K562 (cell line): Measurements from ENCODE around the gene PLCE1. TPM values are rescaled to one million over a fixed set of nuclear protein-coding genes. Genes with fewer than 3 reads are reported as not detected.

ENCODE experiments used
- ATAC-seq: fragments of 200-7000 bp; cut with Tn5 transposase; 3 replicates; pipeline ENCODE4 v1.9.1; 2020; ENCODE audit warnings: moderate library complexity
- BruUV-seq: library from RNA; stranded (reverse); fragments of 400-500 nt; replicated peaks from 2 replicates; lab custom pipeline; 2021; lab: Mats Ljungman, UMichigan
- CTCF ChIA-PET: fragments of 300-600 bp; formaldehyde crosslinking; extraction: SDS; loops from one replicate; lab custom pipeline; 2021; ENCODE audit warnings: low intra/inter-chr PET ratio; lab: Yijun Ruan, JAX
- POLR2A ChIA-PET: fragments of 300-600, 350-650 bp; sonication (Branson Sonifier 250); formaldehyde crosslinking; extraction: SDS; loops from one replicate; lab custom pipeline; 2021; ENCODE audit warnings: antibody characterized with exemption, inconsistent platforms; lab: Yijun Ruan, JAX
- DNase-seq, 4 experiments: peaks; one replicate each; pipeline versions ENCODE4 v3.0.0 to v3.0.0-alpha.2; 2011 to 2018; ENCODE audit warnings: low spot score in 3 of 4, mixed read lengths in 3 of 4; ENCODE audit errors: extremely low read depth in 1 of 4
- FAIRE-seq: peaks from 2 replicates; lab custom pipeline; 2011; peaks lifted over from hg19 to GRCh38; lab: Jason Lieb, UNC
- H2AFZ ChIP-seq: 2 replicates; pipeline ENCODE4 v1.6.0; 2011; ENCODE audit warnings: low read depth, low read length, control low read depth, inconsistent platforms
- H3K27ac ChIP-seq: fragments of 200-600 bp; 3 replicates; pipeline ENCODE4 v1.8.0; 2011; ENCODE audit warnings: low read depth, mild to moderate bottlenecking, control low read depth, inconsistent platforms, low read length, moderate library complexity, mixed read lengths; ENCODE audit errors: extremely low read depth
- H3K27me3 ChIP-seq, 2 experiments: fragments of 300-600 bp in 1 of 2; 2 replicates in 1 of 2; 3 replicates in 1 of 2; pipeline versions ENCODE4 v1.6.0 to v1.8.0; 2011; ENCODE audit warnings: inconsistent platforms in 2 of 2, low read length in 2 of 2, mild to moderate bottlenecking in 1 of 2, mixed read lengths in 1 of 2, moderate library complexity in 1 of 2; ENCODE audit not compliant: control insufficient read depth in 2 of 2, insufficient read depth in 2 of 2
- H3K36me3 ChIP-seq: fragments of 300-600 bp; 3 replicates; pipeline ENCODE4 v1.8.0; 2011; ENCODE audit warnings: mild to moderate bottlenecking, low read length, inconsistent platforms; ENCODE audit not compliant: control insufficient read depth, insufficient read depth
- H3K4me1 ChIP-seq, 2 experiments: fragments of 200-600 bp in 1 of 2; replicated peaks in 1 of 2; 2 replicates in 1 of 2; 3 replicates in 1 of 2; pipeline versions ENCODE4 v1.5.1 to v1.8.0; 2011; ENCODE audit warnings: inconsistent platforms in 2 of 2, low read length in 2 of 2, mild to moderate bottlenecking in 1 of 2, mixed read lengths in 1 of 2, moderate library complexity in 1 of 2; ENCODE audit not compliant: control insufficient read depth in 2 of 2, insufficient read depth in 2 of 2
- H3K4me2 ChIP-seq: 2 replicates; pipeline ENCODE4 v1.6.1; 2011; ENCODE audit warnings: low read length, control low read depth, inconsistent platforms, mixed read lengths; ENCODE audit not compliant: insufficient read depth
- H3K4me3 ChIP-seq: fragments of 200-600 bp; sonication (generic), shearing (Covaris generic); 2 replicates; pipeline ENCODE4 v1.5.1; 2016; ENCODE audit warnings: control low read depth, inconsistent platforms
- H3K79me2 ChIP-seq: fragments of 200-600 bp; 3 replicates; pipeline ENCODE4 v1.8.0; 2011; ENCODE audit warnings: low read length, inconsistent platforms; ENCODE audit not compliant: control insufficient read depth, insufficient read depth
- H3K9ac ChIP-seq, 2 experiments: 2 replicates each; pipeline versions ENCODE4 v1.6.0 to v1.6.1; 2011; ENCODE audit warnings: low read depth in 2 of 2, low read length in 2 of 2, control low read depth in 1 of 2, inconsistent platforms in 1 of 2, mild to moderate bottlenecking in 1 of 2, mixed read lengths in 1 of 2; ENCODE audit not compliant: insufficient read depth in 1 of 2
- H3K9me1 ChIP-seq: one replicate; pipeline ENCODE4 v1.6.0; 2011; ENCODE audit warnings: inconsistent platforms, mild to moderate bottlenecking, low read length, moderate library complexity; ENCODE audit not compliant: control insufficient read depth, insufficient read depth
- H3K9me3 ChIP-seq: replicated peaks from 2 replicates; pipeline ENCODE4 v1.5.1; 2011; ENCODE audit warnings: low read depth, low read length, inconsistent platforms; ENCODE audit not compliant: control insufficient read depth, insufficient read depth
- H4K20me1 ChIP-seq: replicated peaks from 2 replicates; pipeline ENCODE4 v1.6.1; 2011; ENCODE audit warnings: low read length, inconsistent platforms, mixed read lengths; ENCODE audit not compliant: control insufficient read depth, insufficient read depth
- CBFA2T3 ChIP-seq: fragments of 450-650 bp; IDR thresholded peaks from 2 replicates; pipeline ENCODE4 v1.6.1; 2017
- CBX1 ChIP-seq: sonication (generic); IDR thresholded peaks from 2 replicates; pipeline ENCODE4 v1.6.1; 2016; ENCODE audit warnings: antibody characterized with exemption, low read depth, mild to moderate bottlenecking
- CHCHD3 ChIP-seq: fragments of 250-450 bp; sonication (Bioruptor Pico); IDR thresholded peaks from 2 replicates; pipeline ENCODE4 v2.1.2; 2022; ENCODE audit warnings: mild to moderate bottlenecking
- CREM ChIP-seq: IDR thresholded peaks from 2 replicates; pipeline ENCODE4 v1.6.1; 2014; ENCODE audit warnings: antibody characterized with exemption, low read depth
- EP400 ChIP-seq: fragments of 450-650 bp; IDR thresholded peaks from 2 replicates; pipeline ENCODE4 v1.6.1; 2017; ENCODE audit warnings: antibody characterized with exemption, mild to moderate bottlenecking, moderate library complexity
- HCFC1 ChIP-seq: IDR thresholded peaks from 2 replicates; pipeline ENCODE4 v1.6.1; 2012; ENCODE audit warnings: low read depth, low read length, improper control_type of control experiment
- NFRKB ChIP-seq: fragments of 450-650 bp; IDR thresholded peaks from 2 replicates; pipeline ENCODE4 v1.6.1; 2016; ENCODE audit warnings: low read depth
- POLR2H ChIP-seq: IDR thresholded peaks from 2 replicates; pipeline ENCODE4 v1.6.1; 2016; ENCODE audit warnings: missing genetic modification characterization, low read depth, mild to moderate bottlenecking, control low read depth, missing compliant biosample characterization, moderate library complexity
- SRSF1 ChIP-seq: fragments of 200-400 bp; formaldehyde crosslinking; IDR thresholded peaks from 2 replicates; pipeline ENCODE4 v1.6.1; 2017; ENCODE audit warnings: mild to moderate bottlenecking, low read depth, low read length, moderate library complexity
- WHSC1 ChIP-seq: IDR thresholded peaks from one replicate; pipeline ENCODE4 v1.6.1; 2012; ENCODE audit warnings: low read length, control low read depth, inconsistent platforms
- ZKSCAN3 ChIP-seq: fragments of 250-450 bp; sonication (Bioruptor Pico); IDR thresholded peaks from 2 replicates; pipeline ENCODE4 v1.4.0; 2020
- ZNF124 ChIP-seq: sonication (generic); formaldehyde crosslinking; IDR thresholded peaks from 2 replicates; pipeline ENCODE4 v1.8.1; 2022; ENCODE audit warnings: missing genetic modification reagents
- ZNF23 ChIP-seq: fragments of 250-450 bp; sonication (Bioruptor Pico); IDR thresholded peaks from 2 replicates; pipeline ENCODE4 v1.4.0; 2020; ENCODE audit warnings: mild to moderate bottlenecking
- ZNF282 ChIP-seq: sonication (generic); formaldehyde crosslinking; IDR thresholded peaks from 2 replicates; pipeline ENCODE4 v1.8.1; 2023; ENCODE audit warnings: missing genetic modification reagents
- ZNF431 ChIP-seq: sonication (generic); formaldehyde crosslinking; IDR thresholded peaks from 2 replicates; pipeline ENCODE4 v1.8.0; 2022; ENCODE audit warnings: mild to moderate bottlenecking, missing genetic modification reagents
- ZNF444 ChIP-seq: fragments of 250-450 bp; sonication (Bioruptor Pico); IDR thresholded peaks from 2 replicates; pipeline ENCODE4 v1.4.0; 2020; ENCODE audit warnings: mild to moderate bottlenecking, moderate library complexity
- WGBS: fragments of 100-300 bp; shearing (Covaris generic); methylation state at CpG from one replicate; pipeline ENCODE4 v1.1.6; 2016; ENCODE audit warnings: low coverage, mixed read lengths; ENCODE audit not compliant: insufficient coverage; ENCODE audit errors: missing lambda C conversion rate; 5-methylcytosine and 5-hydroxymethylcytosine counted together
- in situ Hi-C: fragments of 300-500 bp; cut with MboI; formaldehyde crosslinking; loops from 4 replicates; pipeline ENCODE4 v1.15.0; 2018; ENCODE audit warnings: inconsistent platforms, mixed read lengths
- intact Hi-C: fragments of 100-400 bp; cut with micrococcal nuclease; formaldehyde crosslinking; loops from 2 replicates; pipeline ENCODE4 v1.14.2; 2022
- polyA plus RNA-seq, 8 experiments: library from polyadenylated mRNA; depleted of rRNA in 4 of 8; stranded (reverse) in 5 of 8; unstranded in 3 of 8; fragments of >200 nt; fragmentation: Nextera tagmentation in 2 of 8; fragmentation: Illumina TruSeq in 1 of 8; extraction: Ambion mirVana in 2 of 8; extraction: Trizol in 1 of 8; gene quantifications; 2 replicates each; pipeline versions ENCODE4 v1.2.1 to v1.2.3, GENCODE V29; 2011 to 2014; ENCODE audit warnings: inconsistent platforms in 1 of 8, missing spikeins in 1 of 8
- total RNA-seq, 7 experiments: library from RNA; depleted of rRNA in 6 of 7; stranded (reverse); fragments of >200 nt in 6 of 7; fragmentation: Illumina TruSeq in 2 of 7; extraction: Trizol in 2 of 7; gene quantifications; 2 replicates each; pipeline versions ENCODE4 v1.2.1 to v1.2.3, GENCODE V29; 2011 to 2021; ENCODE audit warnings: low replicate concordance in 1 of 7
- TF ChIP-seq, protein P1 (sequence below): fragments of 450-650 bp; IDR thresholded peaks from 2 replicates; pipeline ENCODE4 v1.6.1; 2018; ENCODE audit not compliant: partially characterized antibody

The PLCE1 gene
- total and polyA plus RNA-seq, 9 of the 15 experiments (the other 6 are each of a cell fraction or from before 2014, with no cell fraction given): under 0.01 to 0.52 (median 0.13) TPM; not detected in 5

DNA sequence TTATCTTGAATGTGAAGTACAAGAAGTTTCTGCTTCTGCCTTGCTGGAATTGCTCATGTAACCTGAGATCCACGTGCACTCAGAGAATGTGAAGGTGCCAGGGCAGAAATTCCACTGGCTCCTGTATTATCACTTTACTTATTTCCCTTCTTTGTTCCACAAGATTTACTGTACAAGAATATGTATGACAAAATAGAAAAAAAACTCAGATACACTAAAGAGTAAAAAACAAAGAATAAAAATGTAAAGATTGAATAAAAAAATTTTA is 43.0 kb downstream of the PLCE1 start (continued):
- TF ChIP-seq HCFC1 (no peak), CBFA2T3 (no peak), NFRKB (no peak)
- TF ChIP-seq, protein P1, sequence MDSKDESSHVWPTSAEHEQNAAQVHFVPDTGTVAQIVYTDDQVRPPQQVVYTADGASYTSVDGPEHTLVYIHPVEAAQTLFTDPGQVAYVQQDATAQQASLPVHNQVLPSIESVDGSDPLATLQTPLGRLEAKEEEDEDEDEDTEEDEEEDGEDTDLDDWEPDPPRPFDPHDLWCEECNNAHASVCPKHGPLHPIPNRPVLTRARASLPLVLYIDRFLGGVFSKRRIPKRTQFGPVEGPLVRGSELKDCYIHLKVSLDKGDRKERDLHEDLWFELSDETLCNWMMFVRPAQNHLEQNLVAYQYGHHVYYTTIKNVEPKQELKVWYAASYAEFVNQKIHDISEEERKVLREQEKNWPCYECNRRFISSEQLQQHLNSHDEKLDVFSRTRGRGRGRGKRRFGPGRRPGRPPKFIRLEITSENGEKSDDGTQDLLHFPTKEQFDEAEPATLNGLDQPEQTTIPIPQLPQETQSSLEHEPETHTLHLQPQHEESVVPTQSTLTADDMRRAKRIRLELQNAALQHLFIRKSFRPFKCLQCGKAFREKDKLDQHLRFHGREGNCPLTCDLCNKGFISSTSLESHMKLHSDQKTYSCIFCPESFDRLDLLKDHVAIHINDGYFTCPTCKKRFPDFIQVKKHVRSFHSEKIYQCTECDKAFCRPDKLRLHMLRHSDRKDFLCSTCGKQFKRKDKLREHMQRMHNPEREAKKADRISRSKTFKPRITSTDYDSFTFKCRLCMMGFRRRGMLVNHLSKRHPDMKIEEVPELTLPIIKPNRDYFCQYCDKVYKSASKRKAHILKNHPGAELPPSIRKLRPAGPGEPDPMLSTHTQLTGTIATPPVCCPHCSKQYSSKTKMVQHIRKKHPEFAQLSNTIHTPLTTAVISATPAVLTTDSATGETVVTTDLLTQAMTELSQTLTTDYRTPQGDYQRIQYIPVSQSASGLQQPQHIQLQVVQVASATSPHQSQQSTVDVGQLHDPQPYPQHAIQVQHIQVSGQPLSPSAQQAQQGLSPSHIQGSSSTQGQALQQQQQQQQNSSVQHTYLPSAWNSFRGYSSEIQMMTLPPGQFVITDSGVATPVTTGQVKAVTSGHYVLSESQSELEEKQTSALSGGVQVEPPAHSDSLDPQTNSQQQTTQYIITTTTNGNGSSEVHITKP: no peak
- TF ChIP-seq, all 486 proteins: peak for 0

DNA sequence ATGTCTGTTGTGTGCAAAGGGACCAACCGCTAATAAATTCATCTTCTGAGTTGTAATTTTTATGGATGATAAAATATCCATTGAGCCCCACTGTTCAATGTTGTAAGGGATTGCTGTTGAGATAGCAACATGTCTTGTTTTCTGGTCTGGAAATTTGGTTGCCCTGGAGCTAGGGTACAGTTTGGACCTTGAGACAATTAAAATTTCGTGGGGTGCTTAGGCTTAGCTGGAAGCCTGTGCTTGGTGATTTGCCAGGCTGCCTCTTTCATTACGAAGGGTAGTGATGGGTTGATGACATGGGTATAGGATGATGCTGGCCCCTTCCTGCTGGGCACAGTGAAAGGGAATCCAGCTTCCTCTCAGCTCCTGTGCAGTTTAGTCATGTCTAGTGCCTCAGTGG is 43.6 kb downstream of the PLCE1 start:
- 0% methylated on average over 3 of the region's 3 CpGs for WGBS
- POLR2A ChIA-PET: no interaction called here

More for the DNA sequence above, 43.6 kb downstream of the PLCE1 start:
- FAIRE-seq: no peak
- no peaks in the 10 kb centered on the region for H4K20me1 ChIP-seq
- no peaks in the 10 kb centered on the region for H3K4me1 ChIP-seq
- H3K9me3 ChIP-seq: no peaks in the 10 kb centered on the region
- no peak overlapping the region for H3K4me2 ChIP-seq
- intact Hi-C loops (no loop called here), in situ Hi-C loops (no loop called here)
- H3K4me3 ChIP-seq: no peak overlapping the region
- no peak for ATAC-seq
- no peaks in the 10 kb centered on the region for H3K9me1 ChIP-seq
- 0 out of 5 replicates have a peak, but pooled peaks cover 0 to 3% of the 10 kb centered on the region in 2 experiments for H3K27me3 ChIP-seq
- no peak for DNase-seq
- BruUV-seq: no TSS peak
- no peaks in the 10 kb centered on the region for H3K79me2 ChIP-seq
- no peak overlapping the region for H2AFZ ChIP-seq
- H3K27ac ChIP-seq: no peak overlapping the region
- TF ChIP-seq CBX1 (no peak), ZNF444 (CRISPR knock-in tag) (no peak), CREM (no peak), SRSF1 (no peak), ZNF282 (CRISPR knock-in tag) (no peak), ZNF23 (CRISPR knock-in tag) (no peak), ZNF431 (no peak), CHCHD3 (CRISPR knock-in tag) (no peak), POLR2H (tag) (no peak), ZKSCAN3 (no peak), EP400 (no peak), WHSC1 (no peak), ZNF124 (CRISPR knock-in tag) (no peak)
- no peak overlapping the region for H3K9ac ChIP-seq
- CTCF ChIA-PET: no interaction called here
- no peaks in the 10 kb centered on the region for H3K36me3 ChIP-seq
